Suppressor macrophage (primary cell): Measurements from ENCODE around the gene KCNK3.

Experiments
- DNase-seq, 4 experiments: peaks; one replicate each; pipeline ENCODE4 v3.0.0-alpha.2; 2020 to 2022

Gene KCNK3

GRCh38 chr2:26691881-26692278, 642 bp upstream of the KCNK3 start:
- no peak for DNase-seq

- DNase-seq, result peak in 1 of 4 experiments; percentile 10
These were observed 651 bp downstream of the KCNK3 start for GRCh38 chr2:26692897-26693849.

- DNase-seq, result no peak
These were observed 1.5 kb downstream of the KCNK3 start for GRCh38 chr2:26694001-26694400.

- DNase-seq, result no peak
These were observed 3.9 kb downstream of the KCNK3 start for GRCh38 chr2:26696351-26696816.

GRCh38 chr2:26697425-26697824, 4.9 kb downstream of the KCNK3 start:
- DNase-seq, result no peak

- no peak for DNase-seq
These were observed 6.8 kb downstream of the KCNK3 start for GRCh38 chr2:26699295-26699694.

- DNase-seq, result no peak
These were observed 7.6 kb downstream of the KCNK3 start for GRCh38 chr2:26700078-26700477.

- DNase-seq, result no peak
These were observed 9.1 kb downstream of the KCNK3 start for GRCh38 chr2:26701596-26701995.

- DNase-seq, result no peak
These were observed 9.5 kb downstream of the KCNK3 start for GRCh38 chr2:26702025-26702424.

GRCh38 chr2:26704441-26704977, 12.0 kb downstream of the KCNK3 start:
- no peak for DNase-seq

- DNase-seq, result no peak
These were observed 12.6 kb downstream of the KCNK3 start for GRCh38 chr2:26705126-26705525.

- DNase-seq, result no peak
These were observed 13.6 kb downstream of the KCNK3 start for GRCh38 chr2:26706093-26706492.

- no peak for DNase-seq
These were observed 14.3 kb downstream of the KCNK3 start for GRCh38 chr2:26706616-26707473.

- no peak for DNase-seq
These were observed 15.2 kb downstream of the KCNK3 start for GRCh38 chr2:26707747-26708146.

- no peak for DNase-seq
These were observed 15.9 kb downstream of the KCNK3 start for GRCh38 chr2:26708457-26708856.

- no peak for DNase-seq
These were observed 17.0 kb downstream of the KCNK3 start for GRCh38 chr2:26709323-26710110.

- DNase-seq, result no peak
These were observed 17.6 kb downstream of the KCNK3 start for GRCh38 chr2:26710145-26710544.

GRCh38 chr2:26710743-26711456, 18.4 kb downstream of the KCNK3 start:
- DNase-seq, result no peak

GRCh38 chr2:26711457-26712161, 19.1 kb downstream of the KCNK3 start:
- DNase-seq, result no peak

- DNase-seq, result no peak
These were observed 20.3 kb downstream of the KCNK3 start for GRCh38 chr2:26712486-26713465.
